HepG2 (cell line): ENCODE results near the gene ME3. TPM values are rescaled to one million over a fixed set of nuclear protein-coding genes. Genes with fewer than 3 reads are reported as not detected.

Experiments
- PRPF4 ChIP-seq: fragments of 200-400 bp; formaldehyde crosslinking; IDR thresholded peaks from 2 replicates; pipeline ENCODE4 v1.6.1; 2016; ENCODE audit warnings: low read length, low read depth; ENCODE audit not compliant: poor library complexity, severe bottlenecking
- RELA ChIP-seq: sonication (generic); formaldehyde crosslinking; IDR thresholded peaks from 2 replicates; pipeline ENCODE4 v1.4.0; 2020; ENCODE audit warnings: missing genetic modification reagents
- SAP130 ChIP-seq: IDR thresholded peaks from 2 replicates; pipeline ENCODE4 v1.6.1; 2016; ENCODE audit warnings: low read depth
- SETDB1 ChIP-seq: sonication (generic); formaldehyde crosslinking; IDR thresholded peaks from 2 replicates; pipeline ENCODE4 v1.5.1; 2020; ENCODE audit warnings: missing genetic modification reagents, mild to moderate bottlenecking, borderline replicate concordance
- SIX1 ChIP-seq: sonication (generic); formaldehyde crosslinking; IDR thresholded peaks from 2 replicates; pipeline ENCODE4 v1.4.0; 2020; ENCODE audit warnings: missing genetic modification reagents, borderline replicate concordance
- THAP9 ChIP-seq: sonication (generic); formaldehyde crosslinking; IDR thresholded peaks from 2 replicates; pipeline ENCODE4; 2020; ENCODE audit warnings: missing genetic modification reagents, mild to moderate bottlenecking, borderline replicate concordance
- ZBTB34 ChIP-seq: sonication (generic); formaldehyde crosslinking; IDR thresholded peaks from 2 replicates; pipeline ENCODE4 v1.8.0; 2022; ENCODE audit warnings: mild to moderate bottlenecking, missing genetic modification reagents
- ZC3H13 ChIP-seq: sonication (generic); formaldehyde crosslinking; IDR thresholded peaks from 2 replicates; pipeline ENCODE4 v1.8.1; 2023; ENCODE audit warnings: mild to moderate bottlenecking, missing genetic modification reagents, moderate library complexity
- ZIK1 ChIP-seq: sonication (generic); formaldehyde crosslinking; IDR thresholded peaks from 2 replicates; pipeline ENCODE4 v1.5.0; 2020; ENCODE audit warnings: mild to moderate bottlenecking, low read depth, missing genetic modification reagents, borderline replicate concordance
- ZKSCAN1 ChIP-seq: fragments of 150-350 bp; IDR thresholded peaks from 2 replicates; pipeline ENCODE4 v1.6.1; 2014; ENCODE audit warnings: low read length
- ZNF274 ChIP-seq: sonication (generic); formaldehyde crosslinking; IDR thresholded peaks from 2 replicates; pipeline ENCODE4 v1.5.1; 2020; ENCODE audit warnings: mild to moderate bottlenecking, missing genetic modification reagents
- ZNF484 ChIP-seq: sonication (generic); formaldehyde crosslinking; IDR thresholded peaks from 2 replicates; pipeline ENCODE4 v1.5.1; 2020; ENCODE audit warnings: mild to moderate bottlenecking, low read depth, missing genetic modification reagents, borderline replicate concordance
- ZNF558 ChIP-seq: sonication (generic); formaldehyde crosslinking; IDR thresholded peaks from 2 replicates; pipeline ENCODE4 v1.9.0; 2022; ENCODE audit warnings: mild to moderate bottlenecking, missing genetic modification reagents, borderline replicate concordance
- ZNF670 ChIP-seq: sonication (generic); formaldehyde crosslinking; IDR thresholded peaks from 2 replicates; pipeline ENCODE4 v1.8.0; 2022; ENCODE audit warnings: mild to moderate bottlenecking, missing genetic modification reagents, borderline replicate concordance
- ZNF770 ChIP-seq: sonication (generic); formaldehyde crosslinking; IDR thresholded peaks from 2 replicates; pipeline ENCODE4 v1.5.0; 2020; ENCODE audit warnings: mild to moderate bottlenecking, missing genetic modification reagents
- polyA plus RNA-seq, 8 experiments: library from polyadenylated mRNA; depleted of rRNA in 3 of 8; stranded (reverse) in 7 of 8; unstranded in 1 of 8; fragments of >200 nt; fragmentation: Illumina TruSeq in 4 of 8; extraction: Trizol in 4 of 8; gene quantifications; 2 replicates each; pipeline versions ENCODE4 v1.2.1 to v1.2.3, GENCODE V29; 2011 to 2016; ENCODE audit warnings: low read depth in 4 of 8, missing spikeins in 1 of 8, mixed read lengths in 1 of 8; ENCODE audit not compliant: insufficient read depth in 1 of 8
- total RNA-seq, 5 experiments: library from RNA; depleted of rRNA; stranded (reverse); fragments of >200 nt; fragmentation: Illumina TruSeq; extraction: Trizol; gene quantifications; 2 replicates each; pipeline ENCODE4 v1.2.3, GENCODE V29; 2016; ENCODE audit warnings: low read depth in 1 of 5
- TF ChIP-seq, protein P1 (sequence below): IDR thresholded peaks from 2 replicates; pipeline ENCODE4 v1.6.1; 2016; ENCODE audit warnings: low read depth
- TF ChIP-seq, protein P2 (sequence below): sonication (generic); formaldehyde crosslinking; IDR thresholded peaks from 2 replicates; pipeline ENCODE4 v1.5.1; 2020; ENCODE audit warnings: missing genetic modification reagents, mild to moderate bottlenecking, borderline replicate concordance

Gene ME3
- total and polyA plus RNA-seq, 2 of the 13 experiments (the other 11 are each of a cell fraction or from before 2014, with no cell fraction given) = not detected

DNA sequence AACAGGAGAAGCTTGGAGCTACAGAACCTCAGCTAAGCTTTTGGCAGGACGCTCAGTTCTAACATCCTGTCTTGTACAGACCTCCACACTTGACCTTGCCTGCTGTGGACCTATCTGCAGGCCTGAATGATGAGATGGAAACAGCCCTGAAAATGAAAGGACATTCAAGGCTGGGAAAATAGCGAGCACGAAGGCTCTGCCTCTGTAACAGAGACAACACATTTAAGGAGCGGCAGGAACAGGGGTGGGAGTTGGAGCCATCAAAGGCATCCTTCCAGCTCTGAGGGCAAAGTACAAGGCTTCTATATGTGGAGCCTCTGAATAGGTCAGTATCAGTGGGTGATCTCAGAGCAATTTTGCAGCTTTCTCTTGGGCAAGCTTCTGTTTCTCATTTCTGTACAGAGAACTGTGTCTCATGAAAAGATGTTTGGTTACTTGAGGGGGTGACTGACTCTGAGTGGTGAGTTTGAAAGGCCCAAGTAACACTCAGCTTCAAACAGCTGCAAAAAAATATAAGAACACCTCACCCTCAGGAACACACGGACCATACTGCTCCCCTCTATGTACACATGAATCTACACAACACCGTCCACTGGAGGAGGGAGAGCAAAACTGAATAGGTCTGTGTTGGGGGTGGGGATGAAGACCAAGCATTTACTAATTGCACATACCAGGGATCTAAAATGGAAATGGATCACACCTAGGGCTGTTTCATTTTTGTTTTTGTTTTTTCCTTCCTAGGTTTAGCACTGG, 196.1 kb downstream of the ME3 start (continued):
- TF ChIP-seq ZKSCAN1 (no peak), RELA (no peak), ZNF670 (CRISPR knock-in tag) (no peak), ZBTB34 (no peak), ZC3H13 (CRISPR knock-in tag) (no peak), PRPF4 (no peak), SAP130 (0 out of 2 replicates have a peak, but pooled peaks have one; percentile 8), THAP9 (CRISPR knock-in tag) (no peak), ZNF274 (CRISPR knock-in tag) (no peak), ZIK1 (CRISPR knock-in tag) (no peak), SETDB1 (no peak), SIX1 (no peak), ZNF484 (CRISPR knock-in tag) (no peak), ZNF770 (no peak), ZNF558 (CRISPR knock-in tag) (no peak)
- TF ChIP-seq, protein P1, sequence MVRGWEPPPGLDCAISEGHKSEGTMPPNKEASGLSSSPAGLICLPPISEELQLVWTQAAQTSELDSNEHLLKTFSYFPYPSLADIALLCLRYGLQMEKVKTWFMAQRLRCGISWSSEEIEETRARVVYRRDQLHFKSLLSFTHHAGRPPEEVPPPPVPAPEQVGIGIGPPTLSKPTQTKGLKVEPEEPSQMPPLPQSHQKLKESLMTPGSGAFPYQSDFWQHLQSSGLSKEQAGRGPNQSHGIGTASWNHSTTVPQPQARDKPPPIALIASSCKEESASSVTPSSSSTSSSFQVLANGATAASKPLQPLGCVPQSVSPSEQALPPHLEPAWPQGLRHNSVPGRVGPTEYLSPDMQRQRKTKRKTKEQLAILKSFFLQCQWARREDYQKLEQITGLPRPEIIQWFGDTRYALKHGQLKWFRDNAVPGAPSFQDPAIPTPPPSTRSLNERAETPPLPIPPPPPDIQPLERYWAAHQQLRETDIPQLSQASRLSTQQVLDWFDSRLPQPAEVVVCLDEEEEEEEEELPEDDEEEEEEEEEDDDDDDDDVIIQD = no peak
- TF ChIP-seq, protein P2, sequence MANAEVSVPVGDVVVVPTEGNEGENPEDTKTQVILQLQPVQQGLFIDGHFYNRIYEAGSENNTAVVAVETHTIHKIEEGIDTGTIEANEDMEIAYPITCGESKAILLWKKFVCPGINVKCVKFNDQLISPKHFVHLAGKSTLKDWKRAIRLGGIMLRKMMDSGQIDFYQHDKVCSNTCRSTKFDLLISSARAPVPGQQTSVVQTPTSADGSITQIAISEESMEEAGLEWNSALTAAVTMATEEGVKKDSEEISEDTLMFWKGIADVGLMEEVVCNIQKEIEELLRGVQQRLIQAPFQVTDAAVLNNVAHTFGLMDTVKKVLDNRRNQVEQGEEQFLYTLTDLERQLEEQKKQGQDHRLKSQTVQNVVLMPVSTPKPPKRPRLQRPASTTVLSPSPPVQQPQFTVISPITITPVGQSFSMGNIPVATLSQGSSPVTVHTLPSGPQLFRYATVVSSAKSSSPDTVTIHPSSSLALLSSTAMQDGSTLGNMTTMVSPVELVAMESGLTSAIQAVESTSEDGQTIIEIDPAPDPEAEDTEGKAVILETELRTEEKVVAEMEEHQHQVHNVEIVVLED (CRISPR knock-in tag) = no peak
